Epidermal melanocyte (primary cell): ENCODE measurements around the gene CLCN3.
"Not testable (repeated sequence)": the region's sequence is repeated elsewhere in the genome, so short reads cannot be mapped to it uniquely, and the experiment has no call there.

ENCODE experiments used
- DNase-seq: peaks from one replicate; pipeline ENCODE4 v3.0.0; 2011; ENCODE audit warnings: low spot score; ENCODE audit not compliant: insufficient read length

CLCN3 gene

DNA sequence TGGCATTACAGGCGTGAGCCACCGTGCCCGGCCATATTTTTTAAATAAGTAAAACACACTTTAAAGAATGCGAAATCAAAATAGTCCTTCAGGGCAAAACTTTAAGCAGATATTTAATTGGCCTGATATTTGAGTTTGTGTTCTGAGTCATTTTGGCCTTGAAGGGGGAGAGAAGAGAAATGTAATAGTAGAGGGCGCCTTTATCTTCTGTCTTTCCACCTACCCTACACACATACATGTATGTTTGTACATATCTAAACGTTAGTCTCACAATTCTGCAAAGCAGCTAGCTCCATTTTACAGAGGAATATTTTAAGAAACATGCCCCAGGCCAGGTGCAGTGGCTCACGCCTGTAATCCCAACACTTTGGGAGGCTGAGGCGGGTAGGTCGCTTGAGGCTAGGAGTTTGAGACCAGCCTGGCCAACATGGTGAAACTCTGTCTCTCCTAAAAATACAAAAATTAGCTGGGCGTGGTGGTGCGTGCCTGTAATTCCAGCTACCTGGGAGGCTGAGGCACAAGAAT, 151.2 kb downstream of the CLCN3 start:
- not testable (repeated sequence) for DNase-seq
